SK-N-SH (cell line): ENCODE data around the gene CERCAM. TPM values are rescaled to one million over a fixed set of nuclear protein-coding genes. Genes with fewer than 3 reads are reported as not detected.

ENCODE experiments used
- CTCF ChIA-PET: fragments of 300-600, 350-600 bp; formaldehyde crosslinking; extraction: SDS; loops from one replicate; lab custom pipeline; 2021; lab: Yijun Ruan, JAX
- POLR2A ChIA-PET: fragments of 350-600 bp; sonication (Branson Sonifier 250); formaldehyde crosslinking; extraction: SDS; loops from one replicate; lab custom pipeline; 2020; ENCODE audit warnings: antibody characterized with exemption, inconsistent platforms; lab: Yijun Ruan, JAX
- DNase-seq: peaks from one replicate; pipeline ENCODE4 v3.0.0; 2012
- H2AFZ ChIP-seq: fragments of 200-600 bp; sonication (generic); 2 replicates; pipeline ENCODE4 v1.8.1; 2016; ENCODE audit warnings: antibody characterized with exemption, mild to moderate bottlenecking, low read depth
- H3F3A ChIP-seq: fragments of 200-600 bp; sonication (generic); replicated peaks from 2 replicates; pipeline ENCODE3; 2016; ENCODE audit warnings: antibody characterized with exemption, mild to moderate bottlenecking; ENCODE audit not compliant: insufficient read depth
- H3K27ac ChIP-seq, 2 experiments: fragments of 200-500 bp in 1 of 2; fragments of 200-600 bp in 1 of 2; sonication (Bioruptor generic) in 1 of 2; sonication (generic), shearing (Covaris generic) in 1 of 2; 2 replicates each; pipeline versions ENCODE4 v1.5.1 to v1.6.1; 2014 to 2016; ENCODE audit warnings: low read depth in 2 of 2, inconsistent platforms in 1 of 2, low read length in 1 of 2, mild to moderate bottlenecking in 1 of 2, mixed read lengths in 1 of 2
- H3K27me3 ChIP-seq: fragments of 200-600 bp; sonication (generic), shearing (Covaris generic); 2 replicates; pipeline ENCODE4 v1.6.1; 2016; ENCODE audit warnings: mixed run types; ENCODE audit not compliant: insufficient read depth
- H3K36me3 ChIP-seq, 2 experiments: fragments of 200-500 bp in 1 of 2; fragments of 200-600 bp in 1 of 2; sonication (Bioruptor generic) in 1 of 2; sonication (generic) in 1 of 2; replicated peaks in 1 of 2; 2 replicates each; pipeline versions ENCODE3 to v1.5.1; 2014 to 2016; ENCODE audit warnings: low read length in 1 of 2, mild to moderate bottlenecking in 1 of 2; ENCODE audit not compliant: insufficient read depth in 2 of 2, control insufficient read depth in 1 of 2
- H3K4me1 ChIP-seq, 2 experiments: fragments of 200-500 bp in 1 of 2; fragments of 200-600 bp in 1 of 2; sonication (Bioruptor generic) in 1 of 2; sonication (generic), shearing (Covaris generic) in 1 of 2; 2 replicates each; pipeline versions ENCODE4 v1.5.1 to v1.6.1; 2014 to 2016; ENCODE audit warnings: low read depth in 1 of 2, low read length in 1 of 2, mixed run types in 1 of 2; ENCODE audit not compliant: insufficient read depth in 2 of 2, control insufficient read depth in 1 of 2
- H3K4me2 ChIP-seq: fragments of 200-600 bp; sonication (generic), shearing (Covaris generic); 2 replicates; pipeline ENCODE4 v1.6.1; 2017; ENCODE audit warnings: mixed run types
- H3K4me3 ChIP-seq, 2 experiments: fragments of 200-500 bp in 1 of 2; fragments of 200-600 bp in 1 of 2; sonication (Bioruptor generic) in 1 of 2; sonication (generic), shearing (Covaris generic) in 1 of 2; 2 replicates each; pipeline versions ENCODE4 v1.5.1 to v1.8.1; 2014 to 2016; ENCODE audit warnings: low read depth in 2 of 2, inconsistent platforms in 1 of 2, low read length in 1 of 2, mild to moderate bottlenecking in 1 of 2, mixed read lengths in 1 of 2, moderate library complexity in 1 of 2
- H3K79me2 ChIP-seq: fragments of 200-600 bp; sonication (generic); 2 replicates; pipeline ENCODE4 v1.8.1; 2017; ENCODE audit warnings: mild to moderate bottlenecking; ENCODE audit not compliant: insufficient read depth
- H3K9ac ChIP-seq: fragments of 200-600 bp; sonication (generic); 2 replicates; pipeline ENCODE4 v1.6.1; 2017; ENCODE audit warnings: mixed run types
- H3K9me2 ChIP-seq: fragments of 200-600 bp; sonication (generic); 2 replicates; pipeline ENCODE4 v1.6.1; 2017; ENCODE audit warnings: mixed run types
- H3K9me3 ChIP-seq: fragments of 200-600 bp; sonication (generic); 2 replicates; pipeline ENCODE4 v1.6.1; 2017; ENCODE audit warnings: mixed run types, mild to moderate bottlenecking, moderate library complexity
- H4K20me1 ChIP-seq: fragments of 200-600 bp; sonication (generic); 2 replicates; pipeline ENCODE4 v1.6.1; 2017; ENCODE audit warnings: mild to moderate bottlenecking, mixed run types; ENCODE audit not compliant: insufficient read depth
- FOXJ3 ChIP-seq: sonication (generic); formaldehyde crosslinking; IDR thresholded peaks from 2 replicates; pipeline ENCODE4 v1.5.1; 2020; ENCODE audit warnings: mild to moderate bottlenecking, missing genetic modification reagents
- MEF2A ChIP-seq: IDR thresholded peaks from 2 replicates; pipeline ENCODE4 v1.4.0; 2012; ENCODE audit warnings: low read depth, borderline replicate concordance
- NRF1 ChIP-seq: IDR thresholded peaks from 2 replicates; pipeline ENCODE4 v1.6.1; 2012; ENCODE audit warnings: low read depth, mild to moderate bottlenecking, low read length
- POLR2AphosphoS5 ChIP-seq: IDR thresholded peaks from 2 replicates; pipeline ENCODE4 v1.6.1; 2012; ENCODE audit warnings: low read depth, low read length
- RAD21 ChIP-seq: IDR thresholded peaks from 2 replicates; pipeline ENCODE4 v1.6.1; 2012; ENCODE audit warnings: mild to moderate bottlenecking, low read length
- REST ChIP-seq: IDR thresholded peaks from 2 replicates; pipeline ENCODE4 v1.6.1; 2012; ENCODE audit warnings: mild to moderate bottlenecking, low read depth, low read length, moderate library complexity
- RFX5 ChIP-seq: IDR thresholded peaks from 2 replicates; pipeline ENCODE4 v1.6.1; 2012; ENCODE audit warnings: mild to moderate bottlenecking, improper control_type of control experiment, low read length
- SMC3 ChIP-seq: IDR thresholded peaks from 2 replicates; pipeline ENCODE4 v1.6.1; 2012; ENCODE audit warnings: low read depth, low read length, improper control_type of control experiment
- TEAD4 ChIP-seq: IDR thresholded peaks from 2 replicates; pipeline ENCODE4 v1.4.0; 2012; ENCODE audit warnings: mild to moderate bottlenecking, borderline replicate concordance; ENCODE audit not compliant: insufficient read depth
- USF2 ChIP-seq: fragments of 150-350 bp; IDR thresholded peaks from 2 replicates; pipeline ENCODE4 v1.6.1; 2017; ENCODE audit warnings: antibody characterized with exemption, low read length, low read depth, borderline replicate concordance
- WGBS: methylation state at CpG from one replicate; pipeline ENCODE4 v1.1.6; 2017; ENCODE audit warnings: low lambda C conversion rate; 5-methylcytosine and 5-hydroxymethylcytosine counted together
- polyA plus RNA-seq, 3 experiments: library from polyadenylated mRNA; depleted of rRNA; stranded (reverse); fragments of >200 nt; gene quantifications; 2 replicates each; pipeline ENCODE4 v1.2.3, GENCODE V29; 2012
- TF ChIP-seq, protein P1 (sequence below): IDR thresholded peaks from 2 replicates; pipeline ENCODE4; 2012
- TF ChIP-seq, protein P2 (sequence below): IDR thresholded peaks from 2 replicates; pipeline ENCODE4 v1.4.0; 2012; ENCODE audit warnings: low read depth
- TF ChIP-seq, protein P3 (sequence below): fragments of 150-350 bp; IDR thresholded peaks from 2 replicates; pipeline ENCODE4 v1.6.1; 2016; ENCODE audit warnings: mild to moderate bottlenecking, low read depth, low read length
- TF ChIP-seq, protein P4 (sequence below): IDR thresholded peaks from 2 replicates; pipeline ENCODE4 v1.4.0; 2012; ENCODE audit warnings: low read depth, borderline replicate concordance

The CERCAM gene
- polyA plus RNA-seq, 1 of the 3 experiments (the other 2 are of a cell fraction) = 131 TPM

DNA sequence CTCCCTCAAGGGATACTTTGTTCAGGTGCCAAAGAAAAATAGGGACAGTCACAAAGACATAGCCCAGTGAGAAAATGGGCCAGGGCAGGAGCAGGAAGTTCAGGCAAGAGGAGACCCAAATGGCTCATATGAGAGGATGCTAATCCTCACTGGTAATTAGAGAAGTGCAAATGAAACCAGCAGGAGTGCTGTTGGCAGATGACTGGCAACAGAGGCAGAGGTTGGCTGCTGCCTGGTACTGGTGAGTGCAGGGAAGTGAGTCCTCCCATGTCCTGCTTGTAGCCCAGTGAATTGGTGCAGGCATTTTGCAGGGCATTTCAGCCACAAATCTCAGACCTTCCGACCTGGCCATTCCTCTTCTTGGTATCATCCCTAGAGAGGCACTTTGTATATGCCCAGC lies 58.6 kb downstream of the CERCAM start:
- Histone ChIP-seq H3K9me3 (no peaks in the 10 kb centered on the region), H3K4me2 (no peak overlapping the region), H3K9me2 (no peaks in the 10 kb centered on the region), H3K79me2 (no peaks in the 10 kb centered on the region), H3K36me3 (peaks cover 34 to 49% of the 10 kb centered on the region in 2 experiments), H3K27ac (no peak overlapping the region), H3F3A (peaks cover 3% of the 10 kb centered on the region), H3K9ac (no peak overlapping the region), H3K4me3 (no peak overlapping the region)
- CTCF ChIA-PET = no interaction called here
- DNase-seq = no peak
- WGBS = 92% methylated on average over 1 of the region's 1 CpG
- TF ChIP-seq REST = no peak
- TF ChIP-seq, protein P1, sequence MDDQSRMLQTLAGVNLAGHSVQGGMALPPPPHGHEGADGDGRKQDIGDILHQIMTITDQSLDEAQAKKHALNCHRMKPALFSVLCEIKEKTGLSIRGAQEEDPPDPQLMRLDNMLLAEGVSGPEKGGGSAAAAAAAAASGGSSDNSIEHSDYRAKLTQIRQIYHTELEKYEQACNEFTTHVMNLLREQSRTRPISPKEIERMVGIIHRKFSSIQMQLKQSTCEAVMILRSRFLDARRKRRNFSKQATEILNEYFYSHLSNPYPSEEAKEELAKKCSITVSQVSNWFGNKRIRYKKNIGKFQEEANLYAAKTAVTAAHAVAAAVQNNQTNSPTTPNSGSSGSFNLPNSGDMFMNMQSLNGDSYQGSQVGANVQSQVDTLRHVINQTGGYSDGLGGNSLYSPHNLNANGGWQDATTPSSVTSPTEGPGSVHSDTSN = no peak
- TF ChIP-seq TEAD4 = no peak
- no peak for TF ChIP-seq RAD21
- TF ChIP-seq, protein P2, sequence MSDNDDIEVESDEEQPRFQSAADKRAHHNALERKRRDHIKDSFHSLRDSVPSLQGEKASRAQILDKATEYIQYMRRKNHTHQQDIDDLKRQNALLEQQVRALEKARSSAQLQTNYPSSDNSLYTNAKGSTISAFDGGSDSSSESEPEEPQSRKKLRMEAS = no peak
- TF ChIP-seq FOXJ3 (CRISPR knock-in tag) = no peak
- TF ChIP-seq RFX5 = no peak
- TF ChIP-seq, protein P3, sequence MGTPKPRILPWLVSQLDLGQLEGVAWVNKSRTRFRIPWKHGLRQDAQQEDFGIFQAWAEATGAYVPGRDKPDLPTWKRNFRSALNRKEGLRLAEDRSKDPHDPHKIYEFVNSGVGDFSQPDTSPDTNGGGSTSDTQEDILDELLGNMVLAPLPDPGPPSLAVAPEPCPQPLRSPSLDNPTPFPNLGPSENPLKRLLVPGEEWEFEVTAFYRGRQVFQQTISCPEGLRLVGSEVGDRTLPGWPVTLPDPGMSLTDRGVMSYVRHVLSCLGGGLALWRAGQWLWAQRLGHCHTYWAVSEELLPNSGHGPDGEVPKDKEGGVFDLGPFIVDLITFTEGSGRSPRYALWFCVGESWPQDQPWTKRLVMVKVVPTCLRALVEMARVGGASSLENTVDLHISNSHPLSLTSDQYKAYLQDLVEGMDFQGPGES = no peak
- TF ChIP-seq USF2 = no peak
- TF ChIP-seq, protein P4, sequence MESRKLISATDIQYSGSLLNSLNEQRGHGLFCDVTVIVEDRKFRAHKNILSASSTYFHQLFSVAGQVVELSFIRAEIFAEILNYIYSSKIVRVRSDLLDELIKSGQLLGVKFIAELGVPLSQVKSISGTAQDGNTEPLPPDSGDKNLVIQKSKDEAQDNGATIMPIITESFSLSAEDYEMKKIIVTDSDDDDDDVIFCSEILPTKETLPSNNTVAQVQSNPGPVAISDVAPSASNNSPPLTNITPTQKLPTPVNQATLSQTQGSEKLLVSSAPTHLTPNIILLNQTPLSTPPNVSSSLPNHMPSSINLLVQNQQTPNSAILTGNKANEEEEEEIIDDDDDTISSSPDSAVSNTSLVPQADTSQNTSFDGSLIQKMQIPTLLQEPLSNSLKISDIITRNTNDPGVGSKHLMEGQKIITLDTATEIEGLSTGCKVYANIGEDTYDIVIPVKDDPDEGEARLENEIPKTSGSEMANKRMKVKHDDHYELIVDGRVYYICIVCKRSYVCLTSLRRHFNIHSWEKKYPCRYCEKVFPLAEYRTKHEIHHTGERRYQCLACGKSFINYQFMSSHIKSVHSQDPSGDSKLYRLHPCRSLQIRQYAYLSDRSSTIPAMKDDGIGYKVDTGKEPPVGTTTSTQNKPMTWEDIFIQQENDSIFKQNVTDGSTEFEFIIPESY = no peak
- TF ChIP-seq NRF1 = no peak
- no peak for TF ChIP-seq POLR2AphosphoS5
- no peak for TF ChIP-seq SMC3
- TF ChIP-seq MEF2A = no peak
- TF ChIP-seq, all 33 proteins: peak for 0
- Histone ChIP-seq H2AFZ (no peak overlapping the region), H3K27me3 (no peaks in the 10 kb centered on the region), H4K20me1 (no peaks in the 10 kb centered on the region), H3K4me1 (no peaks in the 10 kb centered on the region)
- POLR2A ChIA-PET = no interaction called here
